NCI-H2029 treated with DMSO at 0.1 percent for 48 hours (cell line): Measurements from ENCODE around the gene PTH1R.
A peak's percentile ranks its signal among the peaks of the same experiment; 100 is the strongest.

Source experiments
- DNase-seq: peaks from one replicate; lab custom pipeline; 2025; lab: John Stamatoyannopoulos, UW

Gene PTH1R

DNA sequence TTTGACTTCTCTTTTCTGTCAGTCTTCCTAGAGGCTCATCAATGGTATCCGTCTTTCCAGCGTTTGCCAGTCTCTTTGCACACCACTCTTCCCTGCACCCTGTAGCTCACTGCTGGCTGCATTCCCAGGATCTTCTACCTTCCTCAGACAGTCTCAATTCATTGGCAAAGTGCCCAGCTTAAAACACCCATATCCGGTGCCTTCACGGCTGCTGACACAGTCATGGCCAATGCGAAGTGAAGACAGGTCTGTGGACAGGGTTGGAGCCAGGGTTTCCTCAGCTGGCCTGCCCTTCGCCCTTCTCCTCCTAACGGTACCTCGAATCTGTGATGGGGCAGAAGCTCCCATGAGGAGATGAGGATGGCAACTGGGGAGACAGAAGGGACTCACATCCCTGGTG lies 36.1 kb downstream of the PTH1R start:
- peak; percentile 99 for DNase-seq

- no peak for DNase-seq
Observed at GRCh38 chr3:46914849-46915248, 37.3 kb downstream of the PTH1R start.

DNA sequence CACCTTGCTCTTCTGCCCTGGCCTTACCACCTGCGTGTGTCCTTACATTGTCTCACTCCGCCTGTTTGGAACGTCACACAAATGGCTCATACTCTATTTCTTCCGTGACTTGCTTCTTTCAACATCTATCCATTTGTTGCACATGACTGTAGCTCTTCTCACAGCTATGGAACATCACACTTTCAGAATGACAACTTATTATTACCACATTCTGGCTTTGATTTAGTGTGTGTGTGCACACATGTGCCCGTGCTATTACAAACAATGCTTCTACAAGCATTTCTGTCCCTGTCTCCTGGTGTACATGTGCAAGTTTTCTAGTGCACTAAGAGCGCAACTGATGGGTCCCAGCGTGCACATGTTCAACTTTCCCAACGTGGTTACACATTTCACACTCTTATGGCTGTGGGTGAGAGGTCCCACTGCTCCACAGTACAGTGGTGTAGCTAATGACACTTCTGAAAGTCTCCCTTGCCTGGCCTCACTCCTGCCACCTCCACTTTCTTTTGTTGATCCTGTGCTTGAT lies 37.8 kb downstream of the PTH1R start:
- no peak for DNase-seq

GRCh38 chr3:46916278-46916677 lies 38.8 kb downstream of the PTH1R start:
- DNase-seq: no peak

GRCh38 chr3:46916799-46917198 lies 39.3 kb downstream of the PTH1R start:
- no peak for DNase-seq

GRCh38 chr3:46917257-46917656 lies 39.7 kb downstream of the PTH1R start:
- DNase-seq: no peak

DNA sequence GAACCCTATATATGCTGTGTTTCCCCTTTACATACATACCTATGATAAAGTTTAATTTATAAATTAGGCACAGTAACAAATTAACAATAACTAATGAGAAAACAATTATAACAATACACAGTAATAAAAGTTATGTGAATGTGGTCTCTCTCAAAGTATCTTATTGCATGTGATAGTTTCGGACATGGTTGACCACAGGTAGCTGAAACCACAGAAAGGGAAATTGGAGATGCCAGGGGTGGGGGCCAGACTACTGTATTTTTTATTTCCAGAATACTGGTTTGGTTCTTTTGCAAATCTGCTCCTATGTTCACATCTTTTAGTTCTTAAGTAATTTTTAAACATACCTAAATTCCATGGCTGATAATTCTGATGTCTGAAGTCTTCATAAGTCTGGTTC lies 40.7 kb downstream of the PTH1R start:
- no peak for DNase-seq

- no peak for DNase-seq
Observed at GRCh38 chr3:46918634-46919033, 41.1 kb downstream of the PTH1R start.

- no peak for DNase-seq
Observed at GRCh38 chr3:46921041-46921440, 43.5 kb downstream of the PTH1R start.

DNA sequence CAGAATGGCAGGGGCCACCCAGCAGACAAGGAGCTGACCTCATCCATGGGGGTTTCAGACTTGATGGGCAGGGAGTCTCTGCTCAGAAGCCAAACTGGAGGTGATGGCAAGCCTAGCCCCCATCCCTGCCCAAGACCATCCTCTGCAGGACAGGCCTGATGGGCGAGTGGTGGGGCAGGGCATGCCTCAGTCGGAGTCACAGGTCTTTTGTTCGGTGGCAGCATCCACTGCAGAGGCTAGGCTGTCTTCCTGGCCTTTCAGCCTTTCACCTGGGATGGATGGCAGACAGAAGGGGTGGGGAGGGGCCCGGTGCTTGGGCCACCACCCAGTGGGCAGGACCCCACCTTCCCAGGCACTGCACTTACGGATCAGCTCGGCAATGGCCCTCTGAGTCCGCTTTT lies 44.4 kb downstream of the PTH1R start:
- DNase-seq: no peak

- DNase-seq: no peak
Observed at GRCh38 chr3:46922426-46922825, 44.9 kb downstream of the PTH1R start.

- no peak for DNase-seq
Observed at GRCh38 chr3:46922871-46923558, 45.5 kb downstream of the PTH1R start.

DNA sequence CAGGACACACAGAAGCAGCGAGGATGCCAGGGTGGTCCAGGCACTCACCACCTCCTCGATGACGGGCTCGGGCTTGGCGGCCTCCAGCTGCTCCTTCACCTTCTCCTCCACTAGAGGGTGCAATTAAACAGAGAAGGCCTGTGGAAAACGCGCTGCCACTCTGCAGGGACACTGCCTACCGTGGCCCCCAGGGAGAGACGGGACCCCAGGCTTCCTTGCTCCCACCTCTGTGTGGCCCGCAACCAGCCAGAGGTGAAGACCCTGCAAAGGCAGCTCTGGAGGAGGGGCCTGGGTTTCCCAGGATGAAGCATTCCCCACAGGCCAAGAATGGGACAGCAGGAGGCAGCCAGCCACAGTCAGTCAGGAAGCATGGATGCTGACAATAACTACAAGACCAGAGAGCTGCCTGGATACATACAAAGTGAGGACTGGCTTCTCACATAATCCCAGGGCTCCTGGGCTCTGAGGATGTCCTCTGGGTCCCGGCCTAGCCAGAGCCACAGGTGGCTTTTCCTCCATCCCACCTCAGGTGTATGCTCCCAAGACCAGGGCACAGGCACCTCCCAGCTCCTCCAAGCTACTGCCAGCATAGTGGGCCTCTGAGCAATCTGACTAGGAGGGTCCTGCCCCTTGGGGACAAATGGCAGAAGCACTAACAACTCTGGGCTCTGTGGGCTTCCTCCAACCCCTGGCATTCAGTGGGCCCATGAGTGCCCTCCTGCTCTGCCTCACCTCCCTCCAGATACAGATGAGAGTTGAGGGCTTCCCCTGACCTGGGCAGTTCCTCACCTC lies 46.2 kb downstream of the PTH1R start:
- no peak for DNase-seq

- no peak for DNase-seq
Observed at GRCh38 chr3:46924921-46925584, 47.5 kb downstream of the PTH1R start.

DNA sequence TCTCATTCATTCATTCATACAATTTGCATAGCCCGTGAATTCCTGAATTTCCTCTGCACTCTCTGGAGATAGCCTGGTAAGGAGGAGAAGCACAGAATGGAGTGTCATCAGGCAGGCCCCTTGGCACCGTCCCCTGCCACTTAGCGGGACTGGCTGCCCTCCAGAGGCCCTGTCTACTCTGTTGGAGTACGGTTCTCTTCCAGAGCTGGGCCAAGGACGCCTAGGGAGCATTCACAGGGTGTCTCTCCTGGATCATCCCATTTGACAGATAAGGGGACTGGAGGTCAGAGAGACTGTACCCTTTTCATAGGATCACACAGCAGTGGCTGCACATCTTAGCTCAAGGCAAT lies 48.0 kb downstream of the PTH1R start:
- DNase-seq: peak; percentile 45

DNA sequence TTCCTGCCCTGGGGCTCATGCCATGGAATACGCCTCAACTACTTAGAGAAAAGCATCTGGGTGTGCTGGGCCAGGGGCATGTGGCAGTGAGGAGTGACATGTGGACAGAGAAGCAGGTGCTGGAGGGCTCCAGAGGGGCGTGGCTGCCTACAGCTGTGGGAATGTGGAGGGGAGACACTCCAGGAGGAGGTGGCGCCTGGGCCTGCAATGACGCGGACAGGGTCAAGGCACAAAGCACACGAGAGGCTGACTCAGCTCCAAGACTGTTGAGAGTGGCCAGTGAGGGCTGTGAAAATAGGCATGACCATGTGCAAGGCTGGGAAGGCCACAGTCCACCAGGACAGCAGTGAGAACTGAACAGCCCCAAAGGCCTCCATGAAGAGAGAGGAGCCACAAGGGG lies 48.5 kb downstream of the PTH1R start:
- DNase-seq: peak; percentile 28

- no peak for DNase-seq
Observed at GRCh38 chr3:46926447-46926846, 48.9 kb downstream of the PTH1R start.

DNA sequence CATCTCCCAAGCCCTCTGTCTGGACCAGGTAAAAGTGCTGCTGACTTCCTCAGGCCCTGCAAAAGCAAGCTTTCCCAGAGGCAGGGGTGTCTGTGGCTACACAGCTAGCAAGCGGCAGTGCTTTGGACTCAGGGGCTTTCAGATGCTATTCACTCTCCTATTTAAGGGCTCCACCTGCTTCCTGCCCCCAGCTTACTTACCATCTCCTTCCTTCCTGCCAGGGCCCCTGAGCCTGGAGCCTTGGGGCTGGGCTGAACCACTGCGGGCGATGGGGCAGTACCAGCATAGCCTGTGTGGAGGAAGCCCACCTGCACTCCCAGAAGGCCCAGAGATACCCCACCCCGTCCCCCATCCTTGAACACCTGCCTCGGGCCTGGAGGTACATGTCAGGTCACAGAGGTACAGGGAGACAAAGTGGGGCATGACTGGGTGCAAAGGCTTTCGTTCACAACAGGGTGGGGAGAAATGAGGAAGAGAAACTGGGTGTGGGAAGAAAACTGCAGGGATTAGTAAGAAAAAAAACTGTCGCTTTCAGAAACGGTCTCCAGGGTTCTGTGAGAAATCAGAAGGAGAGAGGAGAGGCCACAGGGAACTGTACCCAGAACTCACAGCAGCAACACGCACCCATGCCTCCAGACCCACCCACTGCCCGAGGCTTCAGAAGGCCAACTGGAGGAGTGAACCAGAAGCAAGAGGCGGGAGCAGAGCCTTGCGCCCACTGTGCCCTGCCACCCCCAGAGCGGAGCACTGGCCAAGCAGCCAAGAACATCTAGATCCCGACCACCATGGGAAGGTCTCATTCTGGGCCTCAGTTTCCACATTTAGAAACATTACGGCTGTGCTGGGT lies 49.6 kb downstream of the PTH1R start:
- no peak for DNase-seq

- DNase-seq: no peak
Observed at GRCh38 chr3:46927718-46928073, 50.2 kb downstream of the PTH1R start.

GRCh38 chr3:46928282-46928681 lies 50.8 kb downstream of the PTH1R start:
- DNase-seq: no peak

- peak; percentile 59 for DNase-seq
Observed at GRCh38 chr3:46929324-46929723, 51.8 kb downstream of the PTH1R start.
